NCI-H187 (cell line): ENCODE measurements around the gene LYZL4.

Source experiments
- DNase-seq, 2 experiments: peaks; one replicate each; lab custom pipeline; 2025; lab: John Stamatoyannopoulos, UW

Gene LYZL4

DNA sequence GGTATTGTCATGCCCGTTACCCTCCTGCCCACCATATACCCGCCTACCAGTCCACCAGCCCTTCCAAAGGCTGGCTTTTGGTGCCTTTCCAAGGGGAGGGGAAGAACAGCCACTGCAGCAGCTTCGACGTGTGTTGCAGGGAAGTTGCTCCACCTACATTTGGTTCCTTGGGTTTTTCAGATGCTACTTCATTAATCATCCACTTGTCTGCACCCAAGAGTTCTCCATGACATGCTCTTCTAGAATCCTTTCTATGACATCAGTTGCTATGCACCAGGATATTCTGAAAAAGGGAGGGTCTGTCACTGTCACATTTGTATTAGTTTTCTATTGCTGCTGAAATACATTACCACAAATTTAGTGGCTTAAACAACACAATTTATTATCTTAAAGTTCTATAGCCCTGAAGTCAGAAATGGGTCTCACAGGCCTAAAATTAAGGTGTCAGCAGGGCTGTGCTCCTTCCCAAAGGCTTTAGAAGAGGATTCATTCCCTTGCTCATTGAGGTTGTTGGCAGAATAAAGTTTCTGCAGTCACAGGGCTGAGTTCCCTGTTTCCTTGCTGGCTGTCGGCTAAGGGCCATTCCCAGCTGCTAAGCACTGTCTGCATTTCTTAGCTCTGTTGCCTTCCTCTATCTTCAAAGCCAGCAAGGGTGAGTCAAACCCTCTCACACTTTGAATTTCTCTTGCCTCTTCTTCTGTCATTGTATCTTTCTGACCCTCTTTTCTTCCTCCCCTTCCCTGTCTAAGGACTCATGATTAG is at the start of gene LYZL4:
TSS of gene LYZL4 (minus strand) at position 241 of the 762 bp plus-strand sequence. CDS start 3,359 bp downstream, outside the sequence.
- no peak for DNase-seq

DNA sequence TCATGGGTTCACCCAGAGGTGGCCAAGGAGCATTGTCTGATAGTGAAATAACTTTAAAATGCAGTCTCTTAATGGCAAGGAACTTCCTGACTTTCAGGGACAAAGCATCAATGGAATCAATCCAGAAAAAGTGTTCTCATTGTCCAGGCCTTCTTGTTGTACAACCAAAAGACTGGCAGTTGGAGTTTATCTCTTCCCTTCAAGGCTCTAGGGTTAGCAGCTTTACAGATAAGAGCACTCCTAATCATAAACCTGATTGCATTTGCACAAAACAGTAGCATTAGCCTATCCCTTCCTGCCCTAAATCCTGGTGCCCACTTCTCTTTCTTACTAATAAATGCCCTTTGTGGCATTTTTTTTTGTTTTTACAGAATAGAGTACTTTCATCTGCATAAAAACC is 48.7 kb upstream of the LYZL4 start:
- DNase-seq: no peak

DNA sequence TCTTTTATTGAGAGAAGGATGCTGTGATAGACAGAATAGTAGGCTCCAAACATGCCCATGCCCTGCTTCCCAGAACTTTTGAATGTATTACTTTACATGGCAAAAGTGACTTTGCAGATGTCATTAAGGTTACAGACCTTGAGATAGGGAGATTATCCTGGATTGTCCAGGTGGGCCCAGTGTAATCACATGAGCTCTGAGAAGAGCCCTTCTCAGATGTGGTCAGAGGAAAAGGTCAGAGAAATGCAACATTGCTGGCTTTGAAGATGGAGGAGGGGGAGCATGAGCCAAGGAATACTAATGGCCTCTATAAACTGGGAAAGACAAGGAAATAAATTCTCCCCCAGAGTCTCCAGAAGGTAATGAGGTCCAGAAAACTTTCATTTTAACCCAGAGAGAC is 45.8 kb upstream of the LYZL4 start:
- no peak for DNase-seq

DNA sequence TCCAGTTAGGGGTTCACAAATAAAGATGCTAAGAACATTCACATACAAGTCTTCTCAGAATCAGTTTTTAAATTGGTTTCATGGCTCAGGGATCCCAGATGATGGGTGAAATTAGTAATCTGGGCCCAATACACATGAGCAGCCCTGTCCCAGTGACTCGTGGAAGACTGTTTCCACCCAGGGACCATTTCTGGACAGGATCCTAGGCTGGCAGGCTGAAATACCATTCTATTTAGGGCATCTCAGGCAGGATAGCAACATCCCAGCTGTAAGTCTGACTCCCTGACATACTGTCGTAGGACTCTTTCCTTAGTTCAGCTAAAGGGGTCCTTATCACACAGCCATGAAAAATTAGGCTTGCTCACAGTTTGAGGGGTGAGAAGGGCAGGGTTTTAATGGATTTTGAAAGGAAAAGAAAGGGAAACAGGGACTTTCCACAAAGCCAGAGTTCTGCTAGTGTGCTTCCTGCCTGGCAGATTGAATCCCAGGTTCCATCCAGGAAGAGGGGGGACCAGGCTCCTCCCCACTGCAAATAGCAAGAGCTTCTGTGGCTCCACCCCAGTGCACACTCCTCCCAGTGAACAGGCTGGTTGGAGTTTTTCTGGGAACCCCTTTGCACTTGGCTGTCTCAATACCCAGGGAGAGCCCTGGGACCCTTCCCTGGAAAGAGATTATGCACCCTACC is 41.3 kb upstream of the LYZL4 start:
- no peak for DNase-seq

- DNase-seq: no peak
These were observed 40.7 kb upstream of the LYZL4 start for GRCh38 chr3:42451116-42451515.

GRCh38 chr3:42450567-42450966 is 40.2 kb upstream of the LYZL4 start:
- no peak for DNase-seq

DNA sequence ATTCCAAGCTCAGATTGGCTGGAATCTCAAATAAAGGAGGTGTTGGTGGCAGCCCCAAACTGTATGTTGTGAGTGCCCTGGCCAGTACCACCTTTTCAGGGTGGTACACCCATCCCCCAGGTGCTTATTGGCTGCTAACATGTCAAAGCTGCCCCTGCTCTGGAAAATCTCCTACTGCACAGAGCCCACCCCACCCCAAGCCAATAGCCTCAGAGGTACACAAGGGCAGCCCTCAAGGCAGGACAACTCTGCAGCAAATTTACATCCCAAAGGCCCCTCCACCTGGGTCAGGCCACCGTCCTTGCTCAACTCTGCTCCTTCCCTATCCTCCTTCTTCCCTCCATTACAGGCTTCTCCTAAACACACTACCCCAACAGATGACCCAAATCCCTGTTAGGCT is 37.1 kb upstream of the LYZL4 start:
- DNase-seq: no peak

DNA sequence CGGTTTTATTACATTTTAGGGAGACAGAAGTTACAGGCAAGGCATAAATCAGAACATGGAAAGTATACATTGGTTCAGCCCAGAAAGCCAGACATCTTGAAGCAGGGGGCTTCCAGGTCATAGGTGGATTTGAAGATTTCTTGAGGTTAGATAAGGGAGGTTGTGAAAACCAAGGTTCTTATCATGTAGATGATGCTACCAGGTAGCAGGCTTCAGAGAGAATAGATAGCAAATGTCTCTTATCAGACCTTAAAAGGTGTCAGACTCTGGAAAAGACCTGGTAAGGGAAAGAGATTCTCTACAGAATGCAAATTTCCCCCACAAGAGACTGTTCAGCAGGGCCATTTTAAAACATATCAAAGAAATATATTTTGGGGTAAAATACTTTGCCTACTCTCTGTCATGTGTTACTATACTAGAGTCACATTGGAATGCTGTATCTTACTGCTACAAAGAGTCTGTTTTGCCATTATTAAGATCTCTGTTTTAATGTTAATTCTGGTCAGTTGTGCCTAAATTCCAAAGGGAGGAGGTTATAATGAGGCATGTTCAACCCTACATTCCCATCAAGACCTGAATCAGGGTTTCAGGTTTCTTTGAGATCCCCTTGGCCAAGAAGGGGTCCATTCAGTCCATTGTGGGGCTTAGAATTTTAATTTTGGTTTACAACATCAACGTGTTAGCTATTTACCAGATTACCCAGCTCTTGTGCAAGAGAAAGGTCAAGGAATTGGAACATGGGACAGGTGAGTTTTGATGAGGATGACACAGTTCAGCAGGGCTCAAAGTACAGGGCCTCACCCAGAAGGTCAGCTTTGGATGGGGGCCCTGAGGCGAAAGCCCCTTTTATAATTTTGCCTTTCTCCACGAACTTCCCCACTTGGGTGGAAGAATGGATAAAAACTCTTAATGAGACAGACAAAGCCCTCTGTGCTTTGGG is 36.0 kb upstream of the LYZL4 start:
- DNase-seq: no peak

GRCh38 chr3:42443819-42444436 is 33.5 kb upstream of the LYZL4 start:
- peak; percentile 29 to 65 for DNase-seq

DNA sequence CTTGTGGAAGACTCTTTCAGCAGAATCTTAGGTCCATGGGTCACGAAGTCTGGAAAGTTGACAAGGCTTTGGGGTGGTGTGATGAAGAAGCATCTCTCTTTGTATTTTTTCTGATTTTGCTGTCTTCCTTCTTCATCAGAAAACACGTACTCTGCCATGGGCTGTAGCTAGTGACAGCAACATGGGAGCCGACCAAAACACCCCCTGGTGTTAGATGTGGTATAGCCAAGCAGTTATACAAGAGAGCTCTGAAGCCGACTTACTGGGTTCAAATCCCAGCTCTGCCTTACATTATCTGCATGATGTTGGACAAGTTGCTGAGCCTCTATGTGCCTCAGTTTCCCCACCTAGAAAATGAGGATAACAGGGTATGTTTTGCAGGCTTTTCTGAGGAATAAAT is 32.9 kb upstream of the LYZL4 start:
- DNase-seq: no peak

- no peak for DNase-seq
These were observed 32.2 kb upstream of the LYZL4 start for GRCh38 chr3:42442640-42443039.

DNA sequence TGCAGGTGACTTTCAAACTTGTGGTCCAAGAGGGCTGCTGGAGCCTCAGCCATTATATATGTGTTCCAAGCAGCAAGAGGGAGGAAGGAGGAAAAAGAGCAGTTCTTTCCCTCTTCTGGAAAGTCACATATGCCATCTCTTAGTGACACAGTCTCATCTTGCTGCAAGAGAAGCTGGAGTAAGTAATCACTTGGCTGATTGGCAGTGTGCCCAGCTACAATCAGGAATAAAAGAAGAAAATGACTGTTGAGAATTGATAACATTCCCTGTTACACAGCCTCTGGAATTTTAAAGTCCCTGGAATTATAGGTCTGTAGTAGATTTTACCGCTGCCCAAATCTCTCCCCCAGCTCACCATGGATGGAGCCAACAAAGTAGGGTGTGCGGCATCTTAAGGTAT is 31.4 kb upstream of the LYZL4 start:
- DNase-seq: no peak

GRCh38 chr3:42440924-42441323 is 30.5 kb upstream of the LYZL4 start:
- no peak for DNase-seq

- DNase-seq: no peak
These were observed 29.1 kb upstream of the LYZL4 start for GRCh38 chr3:42439261-42440115.

- no peak for DNase-seq
These were observed 28.3 kb upstream of the LYZL4 start for GRCh38 chr3:42438758-42439157.

GRCh38 chr3:42438193-42438592 is 27.8 kb upstream of the LYZL4 start:
- no peak for DNase-seq

- no peak for DNase-seq
These were observed 24.5 kb upstream of the LYZL4 start for GRCh38 chr3:42434777-42435380.

DNA sequence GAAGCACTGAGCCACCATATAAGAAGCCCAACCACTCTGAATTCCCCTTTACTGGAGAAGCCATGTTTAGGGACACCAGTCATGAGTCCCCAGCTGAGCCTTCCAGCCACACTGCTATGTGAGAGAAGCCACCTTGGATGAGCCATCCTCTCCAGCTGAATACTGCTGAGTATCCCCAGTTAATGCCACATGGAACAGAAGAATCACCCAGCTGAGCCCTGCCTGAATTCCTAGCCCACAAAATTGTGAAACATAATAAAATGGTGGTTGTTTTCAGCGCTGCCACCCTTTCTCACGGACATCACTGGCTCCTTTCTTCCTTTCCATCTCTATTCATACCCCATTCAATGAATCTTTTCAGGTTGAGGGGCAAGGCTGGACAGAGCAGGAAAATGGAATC is 22.1 kb upstream of the LYZL4 start:
- no peak for DNase-seq

- no peak for DNase-seq
These were observed 20.5 kb upstream of the LYZL4 start for GRCh38 chr3:42430781-42431532.

DNA sequence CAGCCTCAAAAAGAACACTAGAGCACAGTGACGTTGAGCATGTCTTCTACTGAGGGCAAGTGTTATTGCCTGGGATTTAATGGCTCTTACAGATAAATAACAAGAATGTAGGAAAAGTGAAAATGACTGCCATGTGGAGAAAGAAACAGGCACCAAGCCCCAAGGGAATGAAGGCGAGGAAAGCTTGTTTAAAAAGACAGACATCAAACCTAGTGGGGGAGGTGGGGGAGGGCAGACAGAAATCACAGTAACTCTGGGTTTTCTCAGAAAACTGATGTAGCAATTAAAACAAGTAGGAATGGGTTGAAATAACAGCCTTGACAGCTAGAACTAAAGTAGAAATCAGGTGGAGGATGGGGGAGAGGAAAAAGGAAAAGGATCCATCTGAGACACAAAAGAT is 18.4 kb upstream of the LYZL4 start:
- no peak for DNase-seq
